Right lobe of liver (tissue), 4 donors: Measurements from ENCODE around the gene GRK4.

Experiments
- CTCF ChIP-seq, 4 donors: fragments of 200-600 bp in 3 of 4; fragments of 450-650 bp in 1 of 4; IDR thresholded peaks; one replicate each; pipeline versions ENCODE4 v1.5.1 to v1.8.0; 2016 to 2022; ENCODE audit warnings: antibody characterized with exemption in 4 of 4, mild to moderate bottlenecking in 2 of 4
- POLR2A ChIP-seq: fragments of 450-650 bp; IDR thresholded peaks from one replicate; pipeline ENCODE4 v1.6.1; 2017; ENCODE audit warnings: antibody characterized with exemption, mild to moderate bottlenecking
- donor health status: DM: no; HTN: no; CAD: no.
- donor health status: DM: no; HTN: no; CAD: no.
- donor health status: DM: no; HTN: yes; CAD: no.

- TF ChIP-seq POLR2A (no peak), CTCF (IDR thresholded peaks at IDR 0.05) (peak; percentile 70 to 84 (median 80))
Measured at GRCh38 chr4:3047464-3048286, 84.3 kb downstream of the GRK4 start.
